GM12872 (cell line): ENCODE data around the gene CFAP74.
A peak's percentile ranks its signal among the peaks of the same experiment; 100 is the strongest.

Experiments used
- TF ChIP-seq, protein P1 (sequence below): IDR thresholded peaks from 3 replicates; pipeline ENCODE4 v1.5.1; 2011; ENCODE audit warnings: low read depth, mild to moderate bottlenecking, low read length, moderate library complexity; ENCODE audit not compliant: insufficient read depth

The CFAP74 gene

DNA sequence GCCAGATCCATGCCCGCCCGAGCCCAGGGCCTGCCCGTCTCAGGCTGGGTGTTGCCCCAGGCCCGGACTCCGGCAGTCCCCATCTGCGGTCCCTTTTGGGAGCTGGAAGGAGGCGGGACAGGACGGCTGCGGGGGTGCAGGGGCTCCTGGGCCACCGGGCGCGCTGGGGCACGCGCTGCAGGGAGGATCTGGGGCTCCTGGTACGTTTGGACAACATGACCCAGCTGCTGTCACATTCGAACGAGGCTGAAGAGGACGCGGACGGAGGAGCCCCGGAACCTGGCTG is 95.1 kb downstream of the CFAP74 start:
- TF ChIP-seq, protein P1, sequence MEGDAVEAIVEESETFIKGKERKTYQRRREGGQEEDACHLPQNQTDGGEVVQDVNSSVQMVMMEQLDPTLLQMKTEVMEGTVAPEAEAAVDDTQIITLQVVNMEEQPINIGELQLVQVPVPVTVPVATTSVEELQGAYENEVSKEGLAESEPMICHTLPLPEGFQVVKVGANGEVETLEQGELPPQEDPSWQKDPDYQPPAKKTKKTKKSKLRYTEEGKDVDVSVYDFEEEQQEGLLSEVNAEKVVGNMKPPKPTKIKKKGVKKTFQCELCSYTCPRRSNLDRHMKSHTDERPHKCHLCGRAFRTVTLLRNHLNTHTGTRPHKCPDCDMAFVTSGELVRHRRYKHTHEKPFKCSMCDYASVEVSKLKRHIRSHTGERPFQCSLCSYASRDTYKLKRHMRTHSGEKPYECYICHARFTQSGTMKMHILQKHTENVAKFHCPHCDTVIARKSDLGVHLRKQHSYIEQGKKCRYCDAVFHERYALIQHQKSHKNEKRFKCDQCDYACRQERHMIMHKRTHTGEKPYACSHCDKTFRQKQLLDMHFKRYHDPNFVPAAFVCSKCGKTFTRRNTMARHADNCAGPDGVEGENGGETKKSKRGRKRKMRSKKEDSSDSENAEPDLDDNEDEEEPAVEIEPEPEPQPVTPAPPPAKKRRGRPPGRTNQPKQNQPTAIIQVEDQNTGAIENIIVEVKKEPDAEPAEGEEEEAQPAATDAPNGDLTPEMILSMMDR, result no peak

DNA sequence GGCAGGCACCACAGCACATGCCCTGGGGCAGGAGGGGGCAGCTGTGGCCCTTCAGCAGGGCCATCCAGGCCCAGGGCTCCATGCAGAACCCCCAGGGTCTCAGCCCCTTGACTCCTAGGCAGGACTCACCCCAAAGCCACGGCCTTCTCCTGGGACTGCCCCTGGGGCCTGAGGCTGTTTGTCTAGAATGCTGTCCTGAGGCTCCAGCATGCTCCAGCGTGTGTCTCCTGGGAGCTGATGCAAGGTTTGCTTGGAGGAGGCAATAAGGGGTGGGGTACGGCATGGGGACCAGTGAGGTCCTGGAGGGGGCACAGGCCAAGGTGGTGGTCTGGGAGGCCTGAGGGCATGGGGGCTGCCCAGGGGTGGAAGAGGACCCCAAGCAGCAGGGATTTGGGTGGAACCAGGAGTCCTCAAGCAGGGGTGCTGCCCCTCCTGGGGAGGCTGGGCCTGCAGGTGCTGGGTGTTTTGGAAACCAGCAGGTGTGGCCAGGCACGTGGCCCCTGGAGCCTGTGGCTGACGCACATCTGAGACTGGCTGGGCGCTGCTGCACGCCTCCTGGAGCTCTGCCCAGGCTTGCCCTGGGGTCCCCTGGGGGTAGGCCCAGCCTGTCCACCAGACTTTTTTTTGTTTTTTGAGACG is 96.4 kb downstream of the CFAP74 start:
- TF ChIP-seq, protein P1, result 0 out of 3 replicates have a peak, but pooled peaks have one; percentile 10

DNA sequence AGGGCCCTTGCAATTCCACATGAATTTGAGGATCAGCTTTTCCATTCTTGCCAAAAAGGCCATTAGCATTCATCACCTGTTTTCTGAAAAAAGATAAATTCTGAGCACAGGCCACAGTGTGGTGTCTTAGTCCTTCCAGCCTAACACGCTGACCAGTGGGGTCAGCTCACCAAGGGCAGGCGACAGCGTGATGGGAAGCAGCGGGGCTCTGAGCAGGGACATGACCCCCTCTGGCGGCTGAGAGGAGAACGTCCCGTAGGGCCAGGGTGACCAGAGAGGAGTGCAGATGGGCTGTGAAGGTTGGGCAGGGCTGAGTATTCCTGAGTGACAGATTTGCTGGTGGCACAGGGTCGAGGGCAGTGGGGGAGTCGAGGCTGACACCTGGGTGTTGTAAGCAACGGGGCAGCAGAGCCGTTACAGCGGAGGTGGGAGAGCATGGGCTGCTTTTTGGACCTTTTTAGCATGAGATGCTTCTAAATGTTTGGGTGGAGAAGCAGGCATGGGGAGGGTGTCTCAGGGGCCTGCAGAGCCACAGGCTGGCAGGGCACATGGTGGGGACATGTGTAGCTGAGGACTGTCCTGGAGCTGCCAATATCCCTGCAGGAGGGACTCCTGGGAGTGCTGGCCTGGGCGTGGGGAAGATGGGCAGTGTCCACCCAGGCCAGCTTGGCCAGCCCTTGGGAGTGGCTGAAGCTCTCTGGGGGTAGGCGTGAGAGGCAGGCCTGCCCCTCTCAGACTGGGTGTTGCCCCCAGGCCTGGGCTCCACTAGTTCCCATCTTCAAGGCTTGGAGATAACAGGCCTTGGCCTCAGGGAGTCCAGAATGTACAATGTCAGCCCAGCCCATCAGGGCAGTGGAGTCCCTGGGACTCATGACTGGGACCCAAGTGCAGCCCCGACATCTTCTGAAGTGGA is 97.1 kb downstream of the CFAP74 start:
- TF ChIP-seq, protein P1, result peak; percentile 97

DNA sequence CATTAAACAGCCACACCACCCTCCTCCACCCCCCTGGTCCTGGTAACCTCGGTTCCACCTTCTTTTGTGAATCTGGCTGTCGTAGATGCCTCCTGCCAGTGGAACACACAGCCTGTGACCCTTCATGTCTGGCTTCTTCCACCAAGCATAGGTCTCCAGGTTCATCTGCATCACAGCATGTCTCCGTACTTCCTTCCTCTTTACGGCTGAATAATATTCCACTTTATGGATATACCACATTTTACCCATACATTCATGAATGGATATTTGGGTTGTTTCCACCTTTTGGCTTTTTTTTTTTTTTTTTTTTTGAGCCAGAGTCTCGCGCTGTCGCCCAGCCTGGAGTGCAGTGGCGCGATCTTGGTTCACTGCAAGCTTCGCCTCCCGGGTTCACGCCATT is 100.4 kb downstream of the CFAP74 start:
- TF ChIP-seq, protein P1, result no peak

DNA sequence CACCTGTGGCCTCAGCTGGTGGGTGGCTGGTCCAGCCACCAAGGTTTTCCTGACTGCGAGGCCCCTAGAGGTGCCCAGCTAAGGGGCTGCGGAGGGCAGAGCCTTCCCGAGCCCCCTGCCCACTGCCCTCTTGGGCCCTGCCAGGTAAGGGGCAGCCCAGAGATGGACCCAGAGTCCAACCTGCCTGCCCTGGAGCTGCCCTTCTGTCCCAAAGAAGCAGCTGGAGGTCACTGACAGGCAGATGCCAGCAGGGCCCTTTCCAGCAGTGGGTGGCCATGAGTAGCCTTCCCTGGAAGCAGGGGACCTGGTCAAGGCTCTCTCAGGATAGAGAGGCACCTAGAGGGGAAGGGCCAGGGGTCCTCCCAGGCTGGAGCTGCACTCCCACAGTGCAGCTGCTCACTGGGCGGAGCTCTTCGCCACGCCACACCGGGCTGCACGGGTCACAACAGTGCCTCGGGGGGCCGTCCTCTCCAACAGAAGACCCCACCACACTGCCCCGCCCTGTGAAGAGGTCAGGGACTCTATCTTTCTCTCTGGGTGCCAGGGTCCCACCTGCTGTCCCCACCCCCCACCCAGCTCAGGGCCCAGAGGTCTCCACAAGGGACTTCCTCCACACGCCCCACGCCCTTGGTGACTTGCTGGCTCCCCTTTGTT is 101.8 kb downstream of the CFAP74 start:
- TF ChIP-seq, protein P1, result no peak

DNA sequence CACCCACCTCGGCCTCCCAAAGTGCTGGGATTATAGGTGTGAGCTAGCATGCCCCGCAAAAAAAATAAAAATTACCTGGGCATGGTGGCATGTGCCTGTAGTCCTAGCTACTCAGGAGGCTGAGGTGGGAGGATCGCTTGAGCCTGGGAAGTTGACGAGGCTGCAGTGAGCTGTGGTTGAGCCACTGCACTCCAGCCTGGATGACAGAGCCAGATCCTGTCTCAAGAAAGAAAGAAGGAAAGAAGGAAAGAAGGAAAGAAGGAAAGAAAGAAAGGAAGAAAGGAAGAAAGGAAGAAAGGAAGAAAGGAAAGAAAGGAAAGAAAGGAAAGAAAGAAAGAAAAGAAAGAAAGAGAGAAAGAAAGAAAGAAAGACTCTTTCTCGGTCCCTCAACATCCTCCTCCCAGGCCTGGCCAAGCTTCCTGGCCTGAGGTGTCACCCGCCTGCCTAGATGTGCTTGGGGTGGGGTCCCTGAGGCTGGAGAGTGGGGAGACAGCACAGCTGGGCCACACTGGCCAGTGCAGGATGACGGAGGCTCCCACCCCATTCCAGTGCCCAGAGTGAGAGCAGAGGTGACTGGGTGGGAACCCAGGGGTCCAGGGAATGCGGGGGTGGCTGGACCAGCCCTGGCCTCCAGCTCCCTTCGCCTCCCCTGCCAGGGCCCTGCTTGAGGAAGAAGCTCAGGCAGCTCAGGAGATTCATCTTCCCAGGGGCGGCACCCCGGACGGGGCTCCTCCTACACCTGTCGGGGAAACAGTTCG is 102.5 kb downstream of the CFAP74 start:
- TF ChIP-seq, protein P1, result no peak

DNA sequence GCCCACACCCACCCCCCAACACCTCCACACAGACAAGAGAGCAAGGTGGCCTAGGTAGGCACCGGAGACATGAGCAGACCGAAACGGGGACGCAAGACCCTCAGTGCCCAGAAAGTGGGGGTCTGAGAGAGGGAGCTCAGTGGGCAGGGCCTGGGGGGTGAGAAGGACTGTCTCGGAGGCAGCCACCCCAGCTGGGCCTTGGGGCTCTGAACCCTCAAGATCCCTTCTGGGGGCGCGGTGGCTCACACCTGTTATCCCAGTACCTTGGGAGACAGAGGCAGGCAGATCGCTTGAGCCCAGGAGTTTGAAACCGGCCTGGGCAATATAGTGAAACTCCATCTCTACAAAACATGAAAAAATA is 103.6 kb downstream of the CFAP74 start:
- TF ChIP-seq, protein P1, result no peak
